GM12874 (cell line): Measurements from ENCODE around the gene METTL21C.

Source experiments
- TF ChIP-seq, protein P1 (sequence below): IDR thresholded peaks from 2 replicates; pipeline ENCODE4 v1.5.1; 2011; ENCODE audit warnings: low read depth, mild to moderate bottlenecking, control low read depth, low read length, moderate library complexity; ENCODE audit not compliant: insufficient read depth

The METTL21C gene

DNA sequence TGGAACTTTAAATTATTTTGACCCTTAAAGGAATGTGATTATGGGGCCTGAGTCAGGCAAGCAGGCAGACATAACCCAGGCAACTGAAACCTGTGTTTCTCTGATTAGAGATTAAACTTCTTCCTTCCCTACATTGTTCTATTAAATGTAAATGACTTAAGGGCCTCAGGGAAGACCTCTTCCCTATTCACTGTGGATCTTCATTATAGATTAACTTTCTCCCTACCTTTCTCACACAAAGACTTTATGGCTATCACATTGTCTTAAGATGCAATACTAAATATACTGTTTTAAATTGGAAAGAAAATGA is 8.8 kb upstream of the METTL21C start:
- TF ChIP-seq, protein P1, sequence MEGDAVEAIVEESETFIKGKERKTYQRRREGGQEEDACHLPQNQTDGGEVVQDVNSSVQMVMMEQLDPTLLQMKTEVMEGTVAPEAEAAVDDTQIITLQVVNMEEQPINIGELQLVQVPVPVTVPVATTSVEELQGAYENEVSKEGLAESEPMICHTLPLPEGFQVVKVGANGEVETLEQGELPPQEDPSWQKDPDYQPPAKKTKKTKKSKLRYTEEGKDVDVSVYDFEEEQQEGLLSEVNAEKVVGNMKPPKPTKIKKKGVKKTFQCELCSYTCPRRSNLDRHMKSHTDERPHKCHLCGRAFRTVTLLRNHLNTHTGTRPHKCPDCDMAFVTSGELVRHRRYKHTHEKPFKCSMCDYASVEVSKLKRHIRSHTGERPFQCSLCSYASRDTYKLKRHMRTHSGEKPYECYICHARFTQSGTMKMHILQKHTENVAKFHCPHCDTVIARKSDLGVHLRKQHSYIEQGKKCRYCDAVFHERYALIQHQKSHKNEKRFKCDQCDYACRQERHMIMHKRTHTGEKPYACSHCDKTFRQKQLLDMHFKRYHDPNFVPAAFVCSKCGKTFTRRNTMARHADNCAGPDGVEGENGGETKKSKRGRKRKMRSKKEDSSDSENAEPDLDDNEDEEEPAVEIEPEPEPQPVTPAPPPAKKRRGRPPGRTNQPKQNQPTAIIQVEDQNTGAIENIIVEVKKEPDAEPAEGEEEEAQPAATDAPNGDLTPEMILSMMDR = no peak

DNA sequence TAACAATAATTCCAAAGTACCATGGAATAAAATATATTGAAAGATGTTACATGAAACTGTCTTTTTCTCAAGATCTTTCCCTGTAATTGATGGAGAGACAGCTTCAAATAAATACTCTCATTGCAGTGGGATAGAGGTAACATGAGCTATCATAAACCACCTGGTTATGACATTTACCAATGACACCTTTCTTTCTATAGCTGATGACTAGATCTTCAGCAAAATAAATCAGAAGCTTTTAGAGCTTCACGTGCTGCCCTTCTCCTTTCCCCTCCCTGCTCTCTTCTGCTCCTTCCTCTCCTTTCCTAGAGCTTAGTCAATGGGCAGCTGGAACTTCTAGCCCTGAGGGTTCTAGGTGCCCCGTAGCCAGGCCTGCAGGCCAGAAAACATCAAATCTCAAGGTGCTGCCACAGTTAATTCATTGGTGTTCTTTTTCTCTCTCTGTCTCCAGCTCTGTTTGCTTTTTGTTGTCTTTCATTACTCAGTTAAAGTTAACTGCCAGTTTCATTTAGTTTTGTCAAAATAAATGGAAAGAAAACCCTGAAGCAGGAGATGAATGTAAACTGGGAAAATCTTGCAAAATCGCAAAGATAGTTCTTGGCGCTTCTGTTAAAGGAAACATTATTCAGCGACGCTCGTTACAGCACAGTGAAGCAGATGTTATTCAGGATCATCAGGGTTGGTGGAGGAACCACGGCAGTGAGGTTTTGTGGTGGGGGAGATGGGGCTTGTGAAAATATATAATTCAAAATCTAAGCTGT is 8.3 kb upstream of the METTL21C start:
- TF ChIP-seq, protein P1 = no peak

DNA sequence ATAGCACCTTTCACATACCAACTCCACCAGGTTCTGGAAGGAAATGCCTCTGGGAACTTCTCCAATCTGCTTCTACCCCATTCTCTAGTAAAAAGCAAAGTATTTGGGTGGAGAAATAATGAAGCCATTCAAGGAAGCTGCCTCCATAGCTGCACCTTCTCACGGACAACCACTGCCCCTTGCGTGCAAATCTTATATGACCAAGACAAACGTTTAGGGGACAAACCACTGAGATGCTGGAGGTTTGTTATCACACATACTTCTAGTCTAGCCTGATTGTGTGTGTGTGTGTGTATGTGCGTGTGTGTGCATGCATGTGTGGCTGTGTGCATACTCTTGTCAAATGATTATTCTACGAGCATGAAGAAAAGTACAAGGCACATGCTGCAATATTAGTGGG is 6.5 kb upstream of the METTL21C start:
- TF ChIP-seq, protein P1 = no peak

DNA sequence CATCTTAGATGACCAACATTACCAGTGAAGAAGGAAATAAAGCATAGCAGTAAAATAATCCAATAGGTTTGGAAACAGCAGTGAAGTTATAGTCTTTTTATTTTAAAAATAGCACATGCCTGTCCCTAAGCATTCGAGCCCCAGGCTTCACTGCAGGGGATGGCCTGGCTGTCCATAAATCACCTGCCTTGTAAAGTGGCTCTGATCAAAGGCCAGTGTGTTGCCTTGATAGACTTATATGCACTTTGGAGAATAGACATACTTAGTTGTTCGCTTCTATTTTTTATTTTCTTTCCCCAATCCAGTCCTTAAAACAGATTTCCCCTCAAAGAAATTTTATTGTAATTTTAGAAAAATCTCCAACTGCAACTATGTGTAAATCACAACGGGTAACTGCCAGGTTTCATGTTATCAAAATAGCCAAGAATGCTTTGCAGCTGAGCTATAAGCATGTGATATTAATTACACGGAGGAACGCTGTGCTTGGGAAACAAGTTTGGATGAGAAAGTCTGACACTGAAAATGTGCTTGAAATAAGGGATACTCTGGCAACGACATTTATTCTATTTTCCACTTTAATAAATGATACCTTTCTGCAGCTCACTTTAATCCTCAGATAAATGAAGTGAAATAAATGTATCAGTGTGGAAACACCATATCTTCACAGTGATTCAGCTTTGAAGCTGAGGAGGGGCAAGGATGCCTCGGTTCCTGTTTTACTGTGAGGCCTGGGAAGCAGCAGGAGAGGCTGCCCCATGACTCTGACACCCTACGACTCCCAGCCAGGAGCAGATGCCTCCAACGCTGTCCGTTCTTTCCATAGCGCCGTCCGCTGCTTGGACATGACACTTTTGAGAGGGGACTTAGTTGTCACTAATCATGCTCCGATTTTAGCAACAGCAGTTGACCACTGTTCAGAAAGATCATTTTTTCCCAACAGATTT is 5.5 kb upstream of the METTL21C start:
- TF ChIP-seq, protein P1 = no peak

DNA sequence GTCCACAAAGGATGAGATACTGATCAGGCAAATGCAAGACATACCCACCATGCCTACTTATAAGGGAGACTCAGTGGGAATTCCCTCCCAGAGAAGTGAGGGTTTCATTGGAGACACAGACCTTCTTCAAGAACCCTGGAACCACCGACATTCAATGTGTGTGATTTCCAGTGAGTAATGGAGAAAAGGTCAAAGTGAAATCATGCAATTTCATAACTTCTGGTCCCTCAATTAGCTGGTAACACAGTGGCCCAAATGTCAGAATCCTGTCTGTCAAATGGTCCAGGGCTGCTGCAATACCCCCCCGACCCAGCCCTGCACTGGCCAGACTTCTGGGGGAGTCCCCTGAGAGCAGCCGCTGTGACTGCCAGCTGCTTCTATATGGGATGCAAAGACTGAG is 4.7 kb upstream of the METTL21C start:
- TF ChIP-seq, protein P1 = no peak

DNA sequence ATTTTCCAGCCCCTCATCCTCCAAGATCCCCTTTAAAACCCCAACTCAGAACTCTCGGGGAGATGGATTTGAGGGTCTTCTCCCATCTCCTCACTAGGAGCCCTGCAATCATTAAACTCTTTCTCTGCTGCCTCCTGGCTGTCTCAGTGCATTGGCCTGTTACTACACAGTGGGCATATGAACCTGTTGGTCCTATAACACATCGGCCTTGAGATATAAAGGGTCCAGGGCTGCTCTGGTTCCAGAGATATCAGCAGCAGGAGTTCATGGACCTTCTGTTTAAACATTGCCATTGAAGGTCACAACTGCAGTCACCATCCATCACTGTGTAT is 3.8 kb upstream of the METTL21C start:
- TF ChIP-seq, protein P1 = no peak

DNA sequence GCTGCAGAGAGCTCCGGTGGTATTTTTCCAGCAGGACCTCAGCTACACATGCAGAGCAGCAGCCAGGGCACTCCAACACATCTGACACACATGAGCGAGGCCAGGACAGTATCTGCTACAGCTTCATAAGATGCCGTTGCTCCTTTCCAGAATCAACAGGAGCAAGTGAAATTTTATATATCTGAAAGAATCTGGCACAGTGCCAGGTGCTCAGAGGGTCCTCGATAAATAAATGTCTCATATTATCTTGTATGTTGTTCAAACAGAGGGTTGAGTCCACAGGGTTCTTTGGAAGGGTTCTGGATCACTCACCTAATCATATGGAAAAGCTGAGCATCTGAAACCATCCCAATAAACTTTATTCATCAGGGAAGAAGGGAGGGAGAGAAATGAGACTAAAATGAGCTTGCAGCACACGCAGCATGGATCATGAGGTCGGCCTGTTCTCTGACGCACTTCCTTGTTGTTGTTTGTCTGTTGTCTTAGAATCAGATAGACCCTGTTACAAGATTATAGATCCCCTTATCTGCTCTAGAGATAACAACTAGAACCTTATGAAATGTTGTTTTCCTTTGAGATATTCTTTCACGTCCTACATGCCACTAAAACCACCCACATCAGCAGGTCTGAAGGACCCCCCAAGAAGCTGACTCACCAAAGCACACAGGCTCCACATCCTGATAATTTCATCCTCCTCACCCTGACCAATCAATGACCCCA is 3.2 kb upstream of the METTL21C start:
- TF ChIP-seq, protein P1 = no peak
